ENCODE results near the gene PLK3.
"Not testable (repeated sequence)": the region's sequence is repeated elsewhere in the genome, so short reads cannot be mapped to it uniquely, and the experiment has no call there.

The PLK3 gene

GRCh38 chr1:44799770-44800584 is at the start of gene PLK3:
TSS of gene PLK3 (plus strand) at chr1:44800377. CDS start at chr1:44800464, 87 bp downstream.
- DNase-seq (ENCODE audit: low spot score): peak; percentile 96

- no peak for DNase-seq (ENCODE audit: low spot score)
Measured at GRCh38 chr1:44757420-44757819, 42.8 kb upstream of the PLK3 start.

- no peak for DNase-seq (ENCODE audit: low spot score)
Measured at GRCh38 chr1:44759077-44759476, 41.1 kb upstream of the PLK3 start.

- DNase-seq (ENCODE audit: low spot score): no peak
Measured at GRCh38 chr1:44760876-44761275, 39.3 kb upstream of the PLK3 start.

- DNase-seq (ENCODE audit: low spot score): not testable (repeated sequence)
Measured at GRCh38 chr1:44766421-44766820, 33.8 kb upstream of the PLK3 start.

GRCh38 chr1:44775078-44775929 is 24.9 kb upstream of the PLK3 start, which contains the start of gene RPS8:
TSS of gene RPS8 (plus strand) at chr1:44775540. CDS start at chr1:44775597, 57 bp downstream.
- DNase-seq (ENCODE audit: low spot score): peak; percentile 85

- DNase-seq (ENCODE audit: low spot score): peak; percentile 34
Measured at GRCh38 chr1:44775930-44776729, 24.0 kb upstream of the PLK3 start.

GRCh38 chr1:44776730-44777068 is 23.5 kb upstream of the PLK3 start:
- no peak for DNase-seq (ENCODE audit: low spot score)

GRCh38 chr1:44777547-44777946 is 22.6 kb upstream of the PLK3 start:
- no peak for DNase-seq (ENCODE audit: low spot score)

- DNase-seq (ENCODE audit: low spot score): no peak
Measured at GRCh38 chr1:44777969-44778635, 22.1 kb upstream of the PLK3 start.

GRCh38 chr1:44778705-44779576 is 21.2 kb upstream of the PLK3 start:
- no peak for DNase-seq (ENCODE audit: low spot score)

GRCh38 chr1:44780583-44781121 is 19.5 kb upstream of the PLK3 start:
- DNase-seq (ENCODE audit: low spot score): no peak

- DNase-seq (ENCODE audit: low spot score): no peak
Measured at GRCh38 chr1:44783697-44784093, 16.5 kb upstream of the PLK3 start.

- DNase-seq (ENCODE audit: low spot score): no peak
Measured at GRCh38 chr1:44784094-44785028, 15.8 kb upstream of the PLK3 start.

- no peak for DNase-seq (ENCODE audit: low spot score)
Measured at GRCh38 chr1:44785029-44785380, 15.2 kb upstream of the PLK3 start.

- DNase-seq (ENCODE audit: low spot score): no peak
Measured at GRCh38 chr1:44785501-44786137, 14.6 kb upstream of the PLK3 start.

- DNase-seq (ENCODE audit: low spot score): peak; percentile 68
Measured at GRCh38 chr1:44786138-44786840, 13.9 kb upstream of the PLK3 start.

- no peak for DNase-seq (ENCODE audit: low spot score)
Measured at GRCh38 chr1:44786841-44787426, 13.2 kb upstream of the PLK3 start.

All from hepatic stellate cell (primary cell).